GM10266 (cell line): Measurements from ENCODE around the gene NDUFB4.

Source experiments
- DNase-seq: peaks from one replicate; pipeline ENCODE4 v3.0.0; 2012; ENCODE audit errors: extremely low spot score
- CTCF ChIP-seq: IDR thresholded peaks from 2 replicates; pipeline ENCODE4 v1.5.1; 2012; ENCODE audit warnings: mild to moderate bottlenecking, low read depth; ENCODE audit not compliant: control insufficient read depth, insufficient read depth; ENCODE audit errors: missing control alignments

Gene NDUFB4

GRCh38 chr3:120596116-120596852, at the start of gene NDUFB4:
Gene NDUFB4 (plus strand): TSS chr3:120596336. CDS start chr3:120596360, 24 bp downstream.
- peak; percentile 93 for DNase-seq
- no peak for TF ChIP-seq CTCF

- DNase-seq, result no peak
Measured at GRCh38 chr3:120550546-120550945, 45.6 kb upstream of the NDUFB4 start.

GRCh38 chr3:120552184-120553172, 43.7 kb upstream of the NDUFB4 start:
- no peak for TF ChIP-seq CTCF

More at GRCh38 chr3:120550546-120550945, 45.6 kb upstream of the NDUFB4 start:
- no peak for TF ChIP-seq CTCF

GRCh38 chr3:120554812-120555606, 41.1 kb upstream of the NDUFB4 start:
- DNase-seq, result no peak
- TF ChIP-seq CTCF, result no peak

More at GRCh38 chr3:120552184-120553172, 43.7 kb upstream of the NDUFB4 start:
- no peak for DNase-seq

GRCh38 chr3:120555657-120556509, 40.3 kb upstream of the NDUFB4 start:
- DNase-seq, result no peak
- no peak for TF ChIP-seq CTCF

GRCh38 chr3:120557115-120557514, 39.0 kb upstream of the NDUFB4 start:
- DNase-seq, result no peak
- no peak for TF ChIP-seq CTCF
